HEK293 (cell line): ENCODE data around the gene PROX1.
A peak's percentile ranks its signal among the peaks of the same experiment; 100 is the strongest.

Experiments
- CTCF ChIA-PET: fragments of 350-600 bp; formaldehyde crosslinking; extraction: SDS; loops from one replicate; lab custom pipeline; 2021; ENCODE audit warnings: antibody characterized with exemption; lab: Yijun Ruan, JAX
- POLR2A ChIA-PET: fragments of 300-600 bp; formaldehyde crosslinking; extraction: SDS; loops from one replicate; lab custom pipeline; 2020; ENCODE audit warnings: antibody characterized with exemption, inconsistent platforms; lab: Yijun Ruan, JAX
- H3K27ac ChIP-seq: fragments of 200-500 bp; sonication (Bioruptor generic); 2 replicates; pipeline ENCODE4 v1.5.1; 2014; ENCODE audit warnings: low read depth, low read length, control low read depth, inconsistent platforms; ENCODE audit errors: extremely low read depth
- H3K36me3 ChIP-seq, 2 experiments: fragments of 200-500 bp in 1 of 2; sonication (Bioruptor generic) in 1 of 2; 1 replicate in 1 of 2; 2 replicates in 1 of 2; pipeline ENCODE4 v1.5.1; 2014 to 2017; ENCODE audit warnings: inconsistent platforms in 2 of 2, low read length in 2 of 2; ENCODE audit not compliant: control insufficient read depth in 2 of 2, insufficient read depth in 1 of 2
- H3K4me1 ChIP-seq: fragments of 200-500 bp; sonication (Bioruptor generic); 2 replicates; pipeline ENCODE4 v1.5.1; 2014; ENCODE audit warnings: mild to moderate bottlenecking, low read length, inconsistent platforms; ENCODE audit not compliant: control insufficient read depth, insufficient read depth
- H3K4me3 ChIP-seq: 2 replicates; pipeline ENCODE4 v1.5.1; 2011; ENCODE audit warnings: low read depth, mild to moderate bottlenecking, control low read depth, low read length, moderate library complexity
- H3K9me3 ChIP-seq: fragments of 200-500 bp; sonication (Bioruptor generic); 2 replicates; pipeline ENCODE4 v1.5.1; 2014; ENCODE audit warnings: low read depth, low read length, inconsistent platforms; ENCODE audit not compliant: control insufficient read depth, insufficient read depth
- EGR2 ChIP-seq: fragments of 450-650 bp; formaldehyde crosslinking; IDR thresholded peaks from 2 replicates; pipeline ENCODE4 v1.5.1; 2016; ENCODE audit warnings: low read depth, missing biosample characterization, missing genetic modification characterization
- GLIS2 ChIP-seq: fragments of 450-650 bp; formaldehyde crosslinking; IDR thresholded peaks from 2 replicates; pipeline ENCODE4 v1.5.1; 2016; ENCODE audit warnings: missing biosample characterization, missing genetic modification characterization
- IKZF3 ChIP-seq: fragments of 450-650 bp; IDR thresholded peaks from 2 replicates; pipeline ENCODE4 v1.5.0; 2018; ENCODE audit warnings: missing biosample characterization, mild to moderate bottlenecking, missing genetic modification characterization, moderate library complexity
- ZBTB21 ChIP-seq: fragments of 450-650 bp; formaldehyde crosslinking; IDR thresholded peaks from 2 replicates; pipeline ENCODE4 v1.5.1; 2017; ENCODE audit warnings: missing biosample characterization, missing genetic modification characterization
- ZNF10 ChIP-seq: fragments of 450-650 bp; formaldehyde crosslinking; IDR thresholded peaks from 2 replicates; pipeline ENCODE4 v1.5.1; 2017; ENCODE audit warnings: missing biosample characterization, missing genetic modification characterization
- ZNF19 ChIP-seq: fragments of 450-650 bp; formaldehyde crosslinking; IDR thresholded peaks from 2 replicates; pipeline ENCODE4; 2016; ENCODE audit warnings: missing biosample characterization, missing genetic modification characterization, low read depth
- ZNF394 ChIP-seq: fragments of 450-650 bp; formaldehyde crosslinking; IDR thresholded peaks from 2 replicates; pipeline ENCODE4 v1.5.1; 2016; ENCODE audit warnings: missing biosample characterization, missing genetic modification characterization, mild to moderate bottlenecking, moderate library complexity, borderline replicate concordance
- ZNF449 ChIP-seq: fragments of 450-650 bp; formaldehyde crosslinking; IDR thresholded peaks from 2 replicates; pipeline ENCODE4 v1.5.1; 2017; ENCODE audit warnings: missing biosample characterization, mild to moderate bottlenecking, missing genetic modification characterization, moderate library complexity
- ZNF501 ChIP-seq: fragments of 450-650 bp; formaldehyde crosslinking; IDR thresholded peaks from 2 replicates; pipeline ENCODE4 v1.5.1; 2016; ENCODE audit warnings: missing biosample characterization, missing genetic modification characterization
- ZNF560 ChIP-seq: fragments of 450-650 bp; formaldehyde crosslinking; IDR thresholded peaks from 2 replicates; pipeline ENCODE4 v1.5.1; 2017; ENCODE audit warnings: missing biosample characterization, missing genetic modification characterization, borderline replicate concordance
- ZNF660 ChIP-seq: fragments of 450-650 bp; IDR thresholded peaks from 2 replicates; pipeline ENCODE4 v1.5.1; 2018; ENCODE audit warnings: missing biosample characterization, mild to moderate bottlenecking, missing genetic modification characterization
- ZNF670 ChIP-seq: fragments of 450-650 bp; formaldehyde crosslinking; IDR thresholded peaks from 2 replicates; pipeline ENCODE4 v1.5.1; 2016; ENCODE audit warnings: missing biosample characterization, missing genetic modification characterization, low read depth
- ZNF701 ChIP-seq: fragments of 450-650 bp; formaldehyde crosslinking; IDR thresholded peaks from 2 replicates; pipeline ENCODE4 v1.5.1; 2016; ENCODE audit warnings: missing biosample characterization, missing genetic modification characterization
- TF ChIP-seq, protein P1 (sequence below): IDR thresholded peaks from 2 replicates; pipeline ENCODE4 v1.6.1; 2011; ENCODE audit warnings: mild to moderate bottlenecking, low read depth, low read length, borderline replicate concordance
- TF ChIP-seq, protein P2 (sequence below): fragments of 450-650 bp; formaldehyde crosslinking; IDR thresholded peaks from 2 replicates; pipeline ENCODE4 v1.5.1; 2016; ENCODE audit warnings: missing biosample characterization, missing genetic modification characterization
- TF ChIP-seq, protein P3 (sequence below): fragments of 450-650 bp; formaldehyde crosslinking; IDR thresholded peaks from 2 replicates; pipeline ENCODE4 v1.5.1; 2017; ENCODE audit warnings: missing biosample characterization, missing genetic modification characterization

The PROX1 gene

GRCh38 chr1:214072426-214073157 lies 84.8 kb downstream of the PROX1 start:
- Histone ChIP-seq H3K4me1 (no peaks in the 10 kb centered on the region), H3K4me3 (no peak overlapping the region), H3K9me3 (no peaks in the 10 kb centered on the region), H3K36me3 (no peaks in the 10 kb centered on the region), H3K27ac (no peak overlapping the region)
- POLR2A ChIA-PET: no interaction called here
- TF ChIP-seq IKZF3 (no peak), ZBTB21 (tag by site-specific recombination) (no peak), ZNF10 (0 out of 2 replicates have a peak, but pooled peaks have one; percentile 20)
- CTCF ChIA-PET: no interaction called here

- no peaks in the 10 kb centered on the region for H3K36me3 ChIP-seq
- H3K9me3 ChIP-seq: no peaks in the 10 kb centered on the region
- ChIA-PET POLR2A (no interaction called here), CTCF (no interaction called here)
- H3K4me3 ChIP-seq: no peak overlapping the region
- H3K4me1 ChIP-seq: no peaks in the 10 kb centered on the region
- no peak overlapping the region for H3K27ac ChIP-seq
- no peak for TF ChIP-seq ZNF660 (tag by site-specific recombination)
- TF ChIP-seq ZNF449: peak; percentile 84; the same call in 1 of the 2 replicates
- TF ChIP-seq ZNF670: no peak
Measured at GRCh38 chr1:214074477-214074876, 86.7 kb downstream of the PROX1 start.

DNA sequence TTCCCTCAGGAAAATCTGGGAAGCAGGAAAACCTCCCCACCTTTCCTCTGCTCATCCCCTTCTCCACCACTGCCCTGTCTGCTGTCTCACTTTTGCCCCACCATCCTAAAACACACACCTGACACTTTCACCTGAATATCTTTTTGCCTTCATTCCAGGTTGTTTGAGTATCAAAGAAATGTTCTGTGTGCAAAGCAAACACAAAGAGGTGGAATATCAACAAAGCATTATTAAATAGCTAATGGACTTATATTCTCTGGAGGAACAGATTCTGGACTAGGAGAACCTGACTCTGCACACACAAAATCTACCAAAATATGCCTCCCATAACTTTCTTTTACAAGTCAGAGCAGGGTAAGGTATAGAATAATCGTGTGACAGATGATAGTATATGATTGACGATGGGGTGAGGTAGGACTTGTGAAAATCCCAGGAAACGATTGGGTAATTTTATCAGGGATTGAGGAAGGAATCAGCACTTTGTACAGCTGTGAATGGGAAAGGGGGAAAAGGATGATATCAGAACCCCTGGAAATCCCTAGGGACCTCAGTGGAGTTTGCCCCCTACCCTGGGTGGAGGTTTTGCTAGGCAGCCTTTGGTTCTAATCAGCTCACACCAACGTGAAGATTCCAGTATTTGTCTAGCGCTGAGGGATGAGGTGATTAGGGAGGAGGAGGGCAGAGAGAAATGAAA lies 87.7 kb downstream of the PROX1 start:
- POLR2A ChIA-PET: no interaction called here

DNA sequence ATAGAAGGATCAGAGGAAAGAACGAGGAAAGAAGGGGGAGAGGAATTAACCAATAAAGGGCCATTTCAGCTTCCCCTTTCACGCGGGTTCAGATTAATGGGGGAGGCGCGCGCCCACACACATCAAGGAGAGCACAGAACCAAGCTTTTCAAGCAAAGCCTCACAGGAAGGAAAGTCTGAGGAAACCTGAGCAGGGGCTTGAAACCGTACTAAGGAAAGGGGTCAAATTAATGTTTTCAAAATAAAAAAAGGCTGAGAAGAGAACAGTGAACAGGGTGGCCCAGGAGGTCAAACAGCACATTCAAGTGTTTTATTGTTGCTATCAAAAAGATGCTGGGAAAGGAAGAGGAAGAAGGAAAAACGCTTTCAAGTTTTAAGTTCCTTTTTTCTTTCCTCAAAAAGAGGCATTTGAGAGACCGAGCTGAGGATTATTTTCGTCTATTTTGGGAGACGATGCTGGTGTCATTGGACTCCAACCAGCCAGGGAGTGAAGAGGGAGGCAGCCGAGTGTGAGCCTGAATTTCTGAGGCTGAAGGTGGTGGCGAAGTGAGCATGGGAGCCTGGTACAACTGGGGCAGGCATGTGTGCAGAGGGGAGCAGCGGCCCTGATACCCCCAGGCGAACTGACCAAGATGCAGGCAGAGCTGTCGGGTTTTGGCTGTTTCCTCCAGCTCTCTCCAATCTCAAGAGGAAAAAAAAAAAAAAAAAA lies 88.4 kb downstream of the PROX1 start:
- no peak overlapping the region for H3K4me3 ChIP-seq
- no peaks in the 10 kb centered on the region for H3K36me3 ChIP-seq
- TF ChIP-seq, protein P1, sequence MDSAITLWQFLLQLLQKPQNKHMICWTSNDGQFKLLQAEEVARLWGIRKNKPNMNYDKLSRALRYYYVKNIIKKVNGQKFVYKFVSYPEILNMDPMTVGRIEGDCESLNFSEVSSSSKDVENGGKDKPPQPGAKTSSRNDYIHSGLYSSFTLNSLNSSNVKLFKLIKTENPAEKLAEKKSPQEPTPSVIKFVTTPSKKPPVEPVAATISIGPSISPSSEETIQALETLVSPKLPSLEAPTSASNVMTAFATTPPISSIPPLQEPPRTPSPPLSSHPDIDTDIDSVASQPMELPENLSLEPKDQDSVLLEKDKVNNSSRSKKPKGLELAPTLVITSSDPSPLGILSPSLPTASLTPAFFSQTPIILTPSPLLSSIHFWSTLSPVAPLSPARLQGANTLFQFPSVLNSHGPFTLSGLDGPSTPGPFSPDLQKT: no peak
- TF ChIP-seq ZNF701 (tag by site-specific recombination) (no peak), EGR2 (tag by site-specific recombination) (0 out of 2 replicates have a peak, but pooled peaks have one; percentile 14), GLIS2 (no peak)
- TF ChIP-seq, protein P2, sequence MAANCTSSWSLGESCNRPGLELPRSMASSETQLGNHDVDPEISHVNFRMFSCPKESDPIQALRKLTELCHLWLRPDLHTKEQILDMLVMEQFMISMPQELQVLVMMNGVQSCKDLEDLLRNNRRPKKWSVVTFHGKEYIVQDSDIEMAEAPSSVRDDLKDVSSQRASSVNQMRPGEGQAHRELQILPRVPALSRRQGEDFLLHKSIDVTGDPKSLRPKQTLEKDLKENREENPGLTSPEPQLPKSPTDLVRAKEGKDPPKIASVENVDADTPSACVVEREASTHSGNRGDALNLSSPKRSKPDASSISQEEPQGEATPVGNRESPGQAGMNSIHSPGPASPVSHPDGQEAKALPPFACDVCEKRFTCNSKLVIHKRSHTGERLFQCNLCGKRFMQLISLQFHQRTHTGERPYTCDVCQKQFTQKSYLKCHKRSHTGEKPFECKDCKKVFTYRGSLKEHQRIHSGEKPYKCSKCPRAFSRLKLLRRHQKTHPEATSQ (tag by site-specific recombination): no peak
- TF ChIP-seq, all 188 proteins: peak for 1
- Histone ChIP-seq H3K27ac (no peak overlapping the region), H3K9me3 (no peaks in the 10 kb centered on the region), H3K4me1 (no peaks in the 10 kb centered on the region)
- ChIA-PET POLR2A (no interaction called here), CTCF (interaction anchor here (0.6 kb wide), 1 partner anchor 30 kb away, joined by 3 read pairs; no protein-coding TSS in a partner anchor)

More for the DNA sequence above, 87.7 kb downstream of the PROX1 start:
- TF ChIP-seq, protein P3, sequence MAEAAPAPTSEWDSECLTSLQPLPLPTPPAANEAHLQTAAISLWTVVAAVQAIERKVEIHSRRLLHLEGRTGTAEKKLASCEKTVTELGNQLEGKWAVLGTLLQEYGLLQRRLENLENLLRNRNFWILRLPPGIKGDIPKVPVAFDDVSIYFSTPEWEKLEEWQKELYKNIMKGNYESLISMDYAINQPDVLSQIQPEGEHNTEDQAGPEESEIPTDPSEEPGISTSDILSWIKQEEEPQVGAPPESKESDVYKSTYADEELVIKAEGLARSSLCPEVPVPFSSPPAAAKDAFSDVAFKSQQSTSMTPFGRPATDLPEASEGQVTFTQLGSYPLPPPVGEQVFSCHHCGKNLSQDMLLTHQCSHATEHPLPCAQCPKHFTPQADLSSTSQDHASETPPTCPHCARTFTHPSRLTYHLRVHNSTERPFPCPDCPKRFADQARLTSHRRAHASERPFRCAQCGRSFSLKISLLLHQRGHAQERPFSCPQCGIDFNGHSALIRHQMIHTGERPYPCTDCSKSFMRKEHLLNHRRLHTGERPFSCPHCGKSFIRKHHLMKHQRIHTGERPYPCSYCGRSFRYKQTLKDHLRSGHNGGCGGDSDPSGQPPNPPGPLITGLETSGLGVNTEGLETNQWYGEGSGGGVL (tag by site-specific recombination): no peak
- TF ChIP-seq ZNF394 (no peak), ZNF560 (tag by site-specific recombination) (no peak), ZNF19 (tag by site-specific recombination) (no peak), ZNF501 (no peak)
- Histone ChIP-seq H3K36me3 (no peaks in the 10 kb centered on the region), H3K27ac (no peak overlapping the region), H3K4me1 (no peaks in the 10 kb centered on the region), H3K9me3 (no peaks in the 10 kb centered on the region), H3K4me3 (no peak overlapping the region)
- CTCF ChIA-PET: interaction anchor here (0.6 kb wide), 1 partner anchor 29 kb away, joined by 3 read pairs; no protein-coding TSS in a partner anchor
